Ramos (cell line): ENCODE measurements around the gene HMCES.
"Not testable (repeated sequence)": the region's sequence is repeated elsewhere in the genome, so short reads cannot be mapped to it uniquely, and the experiment has no call there.

Experiments used
- in situ Hi-C: fragments of 300-500 bp; cut with MboI; formaldehyde crosslinking; loops from one replicate; pipeline ENCODE4 v1.14.3; 2022; ENCODE audit warnings: low sequenced_read_pairs; ENCODE audit not compliant: unreplicated experiment

HMCES gene

GRCh38 chr3:129316248-129317013 lies 37.8 kb downstream of the HMCES start:
- in situ Hi-C loops = no loop called here

GRCh38 chr3:129317014-129317771 lies 38.5 kb downstream of the HMCES start:
- in situ Hi-C loops = no loop called here

DNA sequence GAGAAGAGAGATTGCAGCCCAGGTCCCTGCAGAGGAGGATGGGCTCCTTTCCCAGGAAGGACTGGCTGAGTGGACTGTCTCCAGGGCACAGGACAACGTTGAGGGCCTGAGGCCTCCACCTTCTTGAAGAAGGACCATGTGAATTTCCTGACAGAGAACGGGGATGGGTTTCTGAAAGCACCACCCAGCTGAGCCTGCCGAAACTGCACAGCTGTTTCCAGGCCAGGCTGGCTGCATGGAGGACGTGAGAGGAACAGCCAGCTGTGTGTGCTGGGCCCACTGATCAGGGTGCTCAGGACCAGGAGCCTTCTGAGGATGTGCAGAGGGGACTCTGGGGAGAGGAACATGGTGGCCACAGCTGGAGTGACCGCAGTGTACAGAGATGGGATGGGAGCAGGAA lies 39.2 kb downstream of the HMCES start:
- in situ Hi-C loops = no loop called here

DNA sequence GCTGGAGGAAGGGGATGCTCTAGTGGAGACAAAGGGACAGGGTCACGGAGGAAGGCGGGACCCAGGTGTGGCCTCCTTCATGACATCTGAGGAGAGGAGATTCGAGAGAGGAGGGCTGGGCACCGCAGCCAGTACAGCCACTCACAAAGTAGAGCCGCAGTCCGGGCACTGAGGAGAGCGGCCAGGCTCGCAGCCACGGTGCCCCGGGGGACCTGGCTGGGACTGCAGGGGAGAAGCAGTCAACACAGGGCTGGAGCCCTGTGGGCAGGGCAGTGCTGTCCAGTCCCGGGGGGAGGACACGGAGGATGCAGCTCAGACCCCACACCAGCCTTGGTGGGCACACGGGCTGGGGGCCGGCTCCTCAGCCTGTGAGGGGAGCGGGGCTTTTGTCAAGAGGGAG lies 40.3 kb downstream of the HMCES start:
- in situ Hi-C loops = no loop called here

DNA sequence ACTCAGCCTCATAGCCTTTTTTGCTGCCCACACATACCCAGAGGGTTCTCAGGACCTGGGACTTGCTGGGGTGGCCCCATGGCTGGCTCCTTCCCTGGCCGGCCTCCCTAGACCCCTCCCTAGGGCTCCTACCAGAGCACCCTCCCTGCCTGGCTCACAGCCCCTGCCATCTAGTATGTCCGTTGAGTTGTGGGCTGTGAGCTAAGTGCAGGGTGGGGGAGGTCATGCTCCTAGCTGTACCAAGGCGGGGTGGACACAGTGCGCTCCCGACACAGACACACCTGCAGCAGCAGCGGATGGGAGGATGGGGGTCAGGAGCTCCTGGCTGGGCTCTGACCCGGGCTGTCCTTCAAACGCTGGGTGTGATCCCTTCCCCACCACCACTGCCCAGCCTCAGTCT lies 41.6 kb downstream of the HMCES start:
- in situ Hi-C loops = no loop called here

- in situ Hi-C loops = no loop called here
These were observed 42.3 kb downstream of the HMCES start for GRCh38 chr3:129320825-129321487.

GRCh38 chr3:129321887-129322286 lies 43.2 kb downstream of the HMCES start:
- in situ Hi-C loops = no loop called here

GRCh38 chr3:129323651-129324294 lies 45.1 kb downstream of the HMCES start:
- in situ Hi-C loops = no loop called here

GRCh38 chr3:129324855-129325254 lies 46.2 kb downstream of the HMCES start:
- in situ Hi-C loops = no loop called here

DNA sequence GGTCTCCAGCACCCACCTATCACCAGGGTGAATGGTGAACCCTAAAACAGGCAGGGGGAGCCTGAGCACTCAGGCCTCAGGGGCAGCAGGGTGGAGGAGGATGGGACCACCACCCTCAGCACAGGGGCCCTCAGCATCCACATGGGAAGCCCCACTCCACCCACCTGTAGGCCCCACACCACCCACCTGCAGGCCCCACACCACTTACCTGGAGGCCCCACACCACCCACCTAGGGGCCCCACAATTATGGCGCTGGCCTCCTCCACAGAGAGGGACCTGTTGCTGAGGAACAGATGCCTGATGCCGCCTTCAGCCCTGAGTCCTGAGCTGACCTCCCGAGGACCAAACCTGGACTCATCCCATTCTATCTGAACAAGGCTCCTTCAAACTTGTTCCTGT lies 46.7 kb downstream of the HMCES start:
- in situ Hi-C loops = no loop called here

DNA sequence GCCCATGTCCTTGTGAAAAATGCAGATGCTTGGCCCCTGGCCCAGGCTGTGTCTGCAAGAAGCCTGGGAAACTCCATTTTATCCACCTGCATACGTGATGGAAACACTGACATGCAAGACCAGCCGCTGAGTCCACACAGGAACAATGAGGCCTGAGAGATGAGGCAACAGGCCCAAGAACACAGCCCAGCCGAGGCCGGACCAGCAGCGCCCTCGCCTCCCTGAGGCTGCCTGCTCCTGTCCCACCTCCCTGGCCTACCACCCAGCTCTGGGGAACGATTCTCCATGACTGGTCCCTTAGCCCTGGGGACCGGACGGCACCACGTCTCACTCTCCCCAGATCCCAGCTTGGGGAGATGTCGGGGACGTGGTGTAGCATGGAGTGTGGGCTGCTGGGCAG lies 47.5 kb downstream of the HMCES start:
- in situ Hi-C loops = no loop called here

DNA sequence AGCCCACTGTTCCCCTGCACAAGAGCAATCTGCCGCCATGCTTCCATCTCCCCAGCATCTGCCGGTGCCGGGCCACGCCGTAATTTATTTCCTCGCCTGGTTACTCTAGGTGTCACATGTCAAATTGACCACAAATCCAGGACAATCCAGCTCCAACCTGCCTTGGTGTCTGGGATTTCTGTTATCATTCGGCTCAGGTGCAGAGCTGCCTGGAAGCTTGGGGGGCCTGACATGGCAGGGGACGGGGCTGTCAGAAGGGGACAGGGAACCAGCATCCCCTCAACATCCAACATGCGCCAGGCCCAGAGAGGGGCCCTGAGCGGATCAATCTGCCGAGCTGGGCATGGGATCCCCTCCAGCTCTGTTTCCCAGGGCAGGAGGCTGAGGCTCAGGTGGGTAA lies 47.9 kb downstream of the HMCES start:
- in situ Hi-C loops = no loop called here

GRCh38 chr3:129327510-129327909 lies 48.8 kb downstream of the HMCES start:
- in situ Hi-C loops = no loop called here

GRCh38 chr3:129329858-129330257 lies 51.2 kb downstream of the HMCES start:
- in situ Hi-C loops = no loop called here

DNA sequence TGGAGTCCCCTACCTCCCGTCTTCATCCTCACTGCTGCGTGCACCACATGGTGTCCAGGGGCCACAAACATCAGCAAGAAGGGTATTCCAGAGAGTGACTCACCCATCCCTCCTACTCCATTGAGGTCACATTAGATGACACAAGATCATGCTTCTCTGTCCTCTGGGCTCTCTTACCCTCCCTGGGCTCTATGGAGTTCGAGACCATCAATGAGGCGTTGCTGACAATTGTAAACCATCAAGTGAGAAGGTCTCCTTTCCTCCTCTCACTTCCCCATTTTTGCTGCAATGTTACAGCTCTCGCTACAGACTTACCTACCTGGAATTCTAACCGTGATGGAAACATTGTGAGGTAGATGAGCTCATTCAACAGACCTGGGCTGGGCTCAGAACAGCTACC lies 51.7 kb downstream of the HMCES start:
- in situ Hi-C loops = no loop called here

DNA sequence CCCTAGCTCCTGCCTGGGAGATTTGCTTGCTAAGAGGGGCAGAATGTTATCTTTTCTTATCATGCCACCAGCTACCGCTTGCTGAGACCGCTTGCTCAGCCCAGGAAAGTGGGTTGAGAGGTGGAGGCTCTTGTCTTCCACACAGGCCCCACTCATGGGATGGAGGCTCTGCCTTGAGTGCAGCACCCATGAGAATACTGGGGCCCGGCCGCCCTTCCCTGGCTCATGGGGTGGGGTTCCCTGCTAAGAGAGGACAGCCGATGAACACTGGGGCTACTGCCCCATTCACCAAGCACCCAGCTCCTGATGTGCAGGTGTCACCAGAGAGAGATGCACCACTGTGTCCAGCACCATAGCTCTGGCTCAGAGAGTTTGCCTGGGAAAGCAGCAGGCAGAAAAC lies 55.2 kb downstream of the HMCES start:
- in situ Hi-C loops = no loop called here

DNA sequence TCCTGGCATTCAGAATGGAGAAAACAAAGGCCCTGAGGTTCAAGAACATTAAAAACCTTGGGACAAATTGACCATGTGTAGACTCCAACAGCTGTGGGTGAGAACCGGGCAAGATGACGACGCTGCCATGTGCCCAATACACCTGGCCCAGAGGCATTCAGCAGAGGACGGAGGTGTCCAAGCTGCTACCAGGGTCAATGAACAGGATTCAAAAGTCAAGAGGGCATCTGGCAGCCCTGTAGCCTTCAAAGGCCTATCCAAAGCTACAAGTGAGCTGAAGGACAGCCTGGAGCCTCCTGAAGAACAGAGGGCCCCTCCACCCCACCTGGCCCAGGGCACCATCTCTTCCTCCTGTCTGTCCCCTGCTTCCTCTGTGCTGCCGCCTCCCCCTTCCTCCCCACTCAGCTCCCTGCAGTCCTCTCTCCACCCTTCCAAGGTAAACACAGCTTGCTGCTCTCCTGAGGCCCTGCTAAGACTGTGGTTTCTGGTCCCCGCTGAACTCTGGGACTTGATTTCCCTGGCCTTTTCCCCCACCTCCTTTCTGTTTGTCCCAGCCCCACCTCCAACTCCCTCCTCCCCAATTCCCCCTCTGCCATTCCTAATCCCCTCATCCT lies 57.5 kb downstream of the HMCES start:
- in situ Hi-C loops = no loop called here

DNA sequence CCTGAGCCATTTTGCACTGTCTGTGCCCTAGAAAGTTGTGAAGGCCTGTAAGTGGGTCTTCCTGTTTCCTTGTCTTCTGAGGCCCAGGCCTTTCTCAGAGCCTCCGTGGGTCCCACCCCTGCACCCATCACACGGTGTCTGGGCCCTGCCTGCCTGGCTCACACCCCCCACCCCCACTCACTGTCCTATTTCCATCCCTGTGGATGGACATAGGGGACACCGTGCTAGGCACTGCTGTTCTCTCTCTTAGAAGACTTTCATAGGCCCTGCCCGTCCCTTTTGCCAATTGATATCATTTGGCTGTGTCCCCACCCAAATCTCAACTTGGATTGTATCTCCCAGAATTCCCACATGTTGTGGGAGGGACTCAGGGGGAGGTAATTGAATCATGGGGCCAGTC lies 59.0 kb downstream of the HMCES start:
- in situ Hi-C loops = not testable (repeated sequence)

- in situ Hi-C loops = not testable (repeated sequence)
These were observed 60.5 kb downstream of the HMCES start for GRCh38 chr3:129339186-129339585.

DNA sequence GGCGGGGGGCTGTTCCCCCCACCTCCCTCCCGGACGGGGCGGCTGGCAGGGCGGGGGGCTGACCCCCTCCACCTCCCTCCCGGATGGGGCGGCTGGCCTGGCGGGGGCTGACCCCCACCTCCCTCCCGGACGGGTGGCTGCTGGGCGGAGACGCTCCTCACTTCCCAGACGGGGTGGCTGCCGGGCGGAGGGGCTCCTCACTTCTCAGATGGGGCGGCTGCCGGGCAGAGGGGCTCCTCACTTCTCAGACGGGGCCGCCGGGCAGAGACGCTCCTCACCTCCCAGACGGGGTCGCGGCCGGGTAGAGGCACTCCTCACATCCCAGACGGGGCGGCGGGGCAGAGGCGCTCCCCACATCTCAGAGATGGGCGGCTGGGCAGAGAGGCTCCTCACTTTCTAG lies 61.2 kb downstream of the HMCES start:
- in situ Hi-C loops = not testable (repeated sequence)
